Progenitor cell of endocrine pancreas (in vitro differentiated cells): Measurements from ENCODE around the gene FAXDC2. TPM values are rescaled to one million over a fixed set of nuclear protein-coding genes. Genes with fewer than 3 reads are reported as not detected.

Source experiments
- DNase-seq: peaks from one replicate; pipeline ENCODE4 v3.0.0; 2021; ENCODE audit warnings: low spot score; ENCODE audit not compliant: unreplicated experiment
- H3K27ac Mint-ChIP-seq: 2 replicates; pipeline ENCODE4 v1.8.0; 2021; ENCODE audit warnings: mild to moderate bottlenecking, moderate library complexity, mixed read lengths
- H3K27me3 Mint-ChIP-seq: 2 replicates; pipeline ENCODE4 v1.8.0; 2021; ENCODE audit warnings: mixed read lengths
- H3K36me3 Mint-ChIP-seq: 2 replicates; pipeline ENCODE4 v1.8.0; 2022; ENCODE audit warnings: mixed read lengths; ENCODE audit not compliant: insufficient read depth
- H3K4me1 Mint-ChIP-seq: 2 replicates; pipeline ENCODE4 v1.8.0; 2021; ENCODE audit warnings: low read depth, mixed read lengths
- H3K4me3 Mint-ChIP-seq: 2 replicates; pipeline ENCODE4 v1.8.0; 2021; ENCODE audit warnings: low read depth, mild to moderate bottlenecking, moderate library complexity, mixed read lengths
- H3K9me3 Mint-ChIP-seq: 2 replicates; pipeline ENCODE4 v1.8.0; 2021; ENCODE audit warnings: low read depth, mixed read lengths
- total RNA-seq: library from RNA; stranded (reverse); gene quantifications from 2 replicates; pipeline ENCODE4 v1.2.1, GENCODE V29; 2021
- TF ChIP-seq, protein P1 (sequence below): fragments of 200-600 bp; sonication (generic); IDR thresholded peaks from one replicate; pipeline ENCODE4 v1.5.0; 2021; ENCODE audit warnings: antibody characterized with exemption, mild to moderate bottlenecking; ENCODE audit not compliant: unreplicated experiment

FAXDC2 gene
- total RNA-seq, 1 donor from 2014 or later = 15.8 TPM

DNA sequence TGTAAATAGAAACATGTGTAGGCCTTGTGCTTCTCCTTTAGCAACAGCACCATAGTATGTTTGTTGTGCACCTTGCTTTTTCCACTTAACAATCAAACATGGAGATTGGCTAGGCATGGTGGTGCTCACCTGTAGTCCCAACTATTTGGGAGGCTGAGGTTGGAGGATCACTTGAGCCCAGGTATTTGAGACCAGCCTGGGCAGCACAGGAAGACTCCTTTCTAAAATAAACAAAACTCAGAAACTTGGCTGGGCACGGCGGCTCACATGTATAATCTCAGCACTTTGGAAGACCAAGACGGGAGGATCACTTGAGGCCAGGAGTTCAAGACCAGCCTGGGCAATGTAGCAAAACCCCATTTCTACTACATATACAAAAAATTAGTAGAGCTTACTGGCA, 948 bp upstream of the FAXDC2 start:
- Mint-ChIP-seq H3K9me3 (no peaks in the 10 kb centered on the region), H3K27me3 (no peaks in the 10 kb centered on the region), H3K27ac (peak overlapping the region; percentile 41), H3K36me3 (no peaks in the 10 kb centered on the region), H3K4me1 (peaks cover 18% of the 10 kb centered on the region), H3K4me3 (no peak overlapping the region)
- no peak for DNase-seq
- TF ChIP-seq, protein P1, sequence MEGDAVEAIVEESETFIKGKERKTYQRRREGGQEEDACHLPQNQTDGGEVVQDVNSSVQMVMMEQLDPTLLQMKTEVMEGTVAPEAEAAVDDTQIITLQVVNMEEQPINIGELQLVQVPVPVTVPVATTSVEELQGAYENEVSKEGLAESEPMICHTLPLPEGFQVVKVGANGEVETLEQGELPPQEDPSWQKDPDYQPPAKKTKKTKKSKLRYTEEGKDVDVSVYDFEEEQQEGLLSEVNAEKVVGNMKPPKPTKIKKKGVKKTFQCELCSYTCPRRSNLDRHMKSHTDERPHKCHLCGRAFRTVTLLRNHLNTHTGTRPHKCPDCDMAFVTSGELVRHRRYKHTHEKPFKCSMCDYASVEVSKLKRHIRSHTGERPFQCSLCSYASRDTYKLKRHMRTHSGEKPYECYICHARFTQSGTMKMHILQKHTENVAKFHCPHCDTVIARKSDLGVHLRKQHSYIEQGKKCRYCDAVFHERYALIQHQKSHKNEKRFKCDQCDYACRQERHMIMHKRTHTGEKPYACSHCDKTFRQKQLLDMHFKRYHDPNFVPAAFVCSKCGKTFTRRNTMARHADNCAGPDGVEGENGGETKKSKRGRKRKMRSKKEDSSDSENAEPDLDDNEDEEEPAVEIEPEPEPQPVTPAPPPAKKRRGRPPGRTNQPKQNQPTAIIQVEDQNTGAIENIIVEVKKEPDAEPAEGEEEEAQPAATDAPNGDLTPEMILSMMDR = no peak

DNA sequence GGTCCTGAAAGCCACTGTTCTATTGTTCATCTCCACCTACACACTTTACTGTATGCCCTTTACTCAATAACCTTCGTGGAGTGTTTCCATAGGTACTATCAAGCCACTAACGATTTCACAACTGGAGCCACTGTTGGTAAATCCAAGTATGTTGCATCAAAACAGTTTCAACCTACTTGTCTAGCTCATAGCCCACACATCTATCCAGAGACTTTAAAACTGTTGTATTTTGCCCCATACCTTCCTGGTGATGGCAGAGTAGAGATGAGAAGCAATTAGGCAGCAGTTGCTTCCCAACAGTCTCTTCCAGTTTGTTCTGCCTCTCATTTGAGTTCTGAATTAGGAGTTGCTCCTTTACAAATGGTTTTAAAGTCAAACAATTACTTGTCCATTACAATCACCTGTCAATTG, 607 bp downstream of the FAXDC2 start:
- TF ChIP-seq, protein P1 = no peak

DNA sequence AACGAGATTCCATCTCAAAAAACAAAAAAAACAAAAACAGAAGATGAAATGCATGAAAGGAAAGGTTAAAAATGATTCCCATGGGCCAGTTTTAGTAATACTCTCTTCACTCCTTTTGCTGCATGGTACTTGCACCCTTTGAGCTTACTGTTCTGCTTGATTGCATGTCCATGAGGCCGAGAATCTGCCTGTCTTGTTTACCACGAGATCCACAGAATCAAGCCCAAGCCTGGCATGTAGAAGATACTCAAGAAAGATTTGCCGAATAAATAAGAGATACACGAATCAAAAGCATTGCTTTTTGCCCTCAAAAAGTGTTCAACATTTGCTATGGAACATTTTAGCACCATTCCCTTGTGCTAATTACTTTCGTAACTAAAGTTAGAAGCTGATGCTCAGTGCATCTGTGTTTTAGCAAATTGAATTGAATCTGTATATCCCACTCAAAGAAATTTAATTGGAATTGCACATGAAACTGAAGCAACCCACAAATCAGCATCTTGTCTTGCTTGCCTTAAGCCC, 1.1 kb downstream of the FAXDC2 start:
- TF ChIP-seq, protein P1 = no peak
- H3K4me3 Mint-ChIP-seq = peak overlapping the region; percentile 77
- H3K9me3 Mint-ChIP-seq = no peaks in the 10 kb centered on the region
- H3K27me3 Mint-ChIP-seq = no peaks in the 10 kb centered on the region
- no peaks in the 10 kb centered on the region for H3K36me3 Mint-ChIP-seq
- H3K4me1 Mint-ChIP-seq = peaks cover 23% of the 10 kb centered on the region
- no peak overlapping the region for H3K27ac Mint-ChIP-seq
- no peak for DNase-seq

More for the DNA sequence above, 607 bp downstream of the FAXDC2 start:
- H3K4me3 Mint-ChIP-seq = peak overlapping the region; percentile 77
- no peaks in the 10 kb centered on the region for H3K9me3 Mint-ChIP-seq
- DNase-seq = no peak
- H3K4me1 Mint-ChIP-seq = peaks cover 21% of the 10 kb centered on the region
- H3K36me3 Mint-ChIP-seq = no peaks in the 10 kb centered on the region
- H3K27ac Mint-ChIP-seq = peak overlapping the region; percentile 93
- no peaks in the 10 kb centered on the region for H3K27me3 Mint-ChIP-seq

DNA sequence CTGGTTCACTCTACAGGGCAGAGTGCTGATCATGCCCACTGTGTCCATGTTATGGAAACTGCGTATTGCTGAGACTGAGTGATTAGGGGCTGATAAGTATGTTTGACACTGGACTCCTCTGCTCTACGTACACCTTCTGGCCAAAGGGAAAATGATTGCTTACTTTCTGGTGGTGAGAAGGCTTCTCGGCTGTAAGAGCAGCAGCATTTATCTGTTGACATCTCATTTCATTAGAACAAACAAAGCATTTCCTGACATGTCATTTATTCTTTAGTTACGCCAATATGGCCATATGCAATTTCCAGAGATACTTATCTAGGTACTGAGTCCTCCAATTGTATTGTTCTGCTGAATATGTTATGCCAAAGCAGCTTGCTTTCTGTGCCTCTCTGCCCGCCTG, 5.6 kb downstream of the FAXDC2 start:
- Mint-ChIP-seq H3K27me3 (no peaks in the 10 kb centered on the region), H3K36me3 (no peaks in the 10 kb centered on the region), H3K9me3 (no peaks in the 10 kb centered on the region), H3K4me1 (peaks cover 20% of the 10 kb centered on the region), H3K4me3 (no peak overlapping the region), H3K27ac (no peak overlapping the region)
- no peak for DNase-seq
- TF ChIP-seq, protein P1 = no peak

DNA sequence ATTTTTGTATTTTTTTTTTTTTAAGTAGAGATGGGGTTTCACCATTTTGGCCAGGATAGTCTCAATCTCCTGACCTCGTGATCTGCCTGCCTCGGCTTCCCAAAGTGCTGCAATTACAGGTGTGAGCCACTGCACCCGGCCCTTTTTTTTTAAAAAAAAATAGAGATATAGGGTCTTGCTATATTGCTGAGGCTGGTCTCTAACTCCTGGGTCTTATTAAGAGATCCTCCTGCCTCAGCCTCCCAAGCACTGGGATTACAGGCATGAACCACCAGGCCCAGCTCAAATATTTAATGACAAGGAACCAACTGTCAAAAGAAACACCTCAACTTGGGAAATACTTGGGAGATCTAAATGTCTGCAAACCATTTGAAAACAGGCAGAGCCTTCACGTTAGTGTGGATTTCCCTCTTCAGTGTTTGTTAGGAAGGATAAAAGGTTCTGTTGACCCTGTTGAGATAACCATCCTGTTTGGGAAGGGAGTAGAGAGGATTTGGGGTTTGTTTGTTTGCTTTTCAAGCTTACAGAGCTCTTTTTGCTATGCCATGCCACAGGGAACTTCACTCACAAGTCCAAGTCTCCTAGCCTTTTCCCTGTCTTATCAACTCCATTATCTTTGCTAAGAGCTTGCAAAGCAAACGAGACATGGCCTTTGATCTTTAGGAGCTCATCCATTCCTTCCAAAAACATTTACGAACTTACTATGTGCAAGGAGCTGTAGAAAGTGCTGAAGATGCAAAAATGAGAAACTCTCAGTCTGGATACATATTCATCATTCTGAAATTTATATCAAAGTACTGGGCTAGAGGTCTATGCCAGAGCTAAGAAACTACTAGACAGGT, 7.5 kb downstream of the FAXDC2 start:
- no peak for DNase-seq
- TF ChIP-seq, protein P1 = no peak
- Mint-ChIP-seq H3K27ac (no peak overlapping the region), H3K9me3 (no peaks in the 10 kb centered on the region), H3K27me3 (no peaks in the 10 kb centered on the region), H3K4me3 (no peak overlapping the region), H3K4me1 (peaks cover 16% of the 10 kb centered on the region), H3K36me3 (peaks cover 3% of the 10 kb centered on the region)
